ENCODE results near the gene CASQ1.

The CASQ1 gene

DNA sequence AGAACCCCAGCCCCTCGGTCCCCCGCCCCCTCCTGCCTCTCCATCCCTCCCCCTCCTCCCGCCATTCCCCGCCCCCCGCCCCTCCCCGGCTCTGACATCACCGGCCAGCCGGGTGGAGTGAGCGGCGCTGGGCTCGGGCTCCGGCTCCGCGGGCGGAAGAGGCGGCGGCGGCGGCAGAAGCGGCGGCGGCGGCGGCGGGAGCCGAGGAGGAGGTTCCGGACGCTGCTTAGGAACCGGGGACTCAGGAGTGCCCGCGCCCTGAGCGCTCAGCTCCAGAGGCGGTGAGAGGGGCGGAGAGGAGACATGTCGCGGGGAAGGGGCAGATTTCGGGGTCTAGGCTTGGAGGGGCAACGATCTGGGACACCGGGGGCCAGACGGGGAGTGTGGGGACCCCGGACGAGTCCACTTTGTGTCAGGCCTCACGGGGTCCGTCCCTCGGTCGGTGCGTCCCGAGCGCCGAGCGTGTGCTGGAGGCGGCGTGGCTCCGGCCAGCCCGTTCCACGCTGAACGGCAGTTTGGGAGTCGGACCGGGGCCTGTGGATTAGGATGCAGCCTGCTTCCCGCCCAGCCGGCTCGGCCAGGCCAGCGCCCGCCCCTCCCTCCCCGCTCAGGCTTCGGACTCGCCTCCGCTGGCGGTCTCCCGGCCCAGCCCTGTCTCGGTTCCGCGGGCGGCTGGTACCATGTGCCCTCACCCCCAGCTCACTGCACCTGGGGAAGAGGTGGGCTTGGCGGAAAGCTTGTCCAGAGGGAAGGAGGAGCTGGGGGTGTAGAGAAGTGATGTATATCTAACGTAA lies 15.1 kb downstream of the CASQ1 start, which contains the start of gene PEA15:
Gene PEA15 (plus strand): TSS at position 143 of the 794 bp plus-strand sequence. CDS start 6,161 bp downstream, outside the sequence.
- DNase-seq: peak; percentile 27 to 52

DNA sequence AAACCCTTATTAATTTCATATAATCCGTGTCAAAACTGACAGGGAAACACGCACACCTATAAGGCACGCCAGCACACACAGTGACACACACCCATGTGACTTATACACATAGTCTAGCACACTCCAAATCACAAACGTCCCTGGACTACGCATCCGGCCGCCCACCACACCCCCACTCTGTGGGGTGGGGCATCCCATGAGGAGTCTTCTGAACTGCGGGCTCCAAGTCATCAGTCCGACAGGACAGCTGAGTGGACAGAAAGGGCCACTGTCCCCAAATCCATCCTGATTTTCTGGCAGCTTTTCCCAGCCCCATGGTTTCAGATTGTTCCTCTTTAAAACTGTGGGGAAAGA lies 15.6 kb downstream of the CASQ1 start:
- no peak for DNase-seq

DNA sequence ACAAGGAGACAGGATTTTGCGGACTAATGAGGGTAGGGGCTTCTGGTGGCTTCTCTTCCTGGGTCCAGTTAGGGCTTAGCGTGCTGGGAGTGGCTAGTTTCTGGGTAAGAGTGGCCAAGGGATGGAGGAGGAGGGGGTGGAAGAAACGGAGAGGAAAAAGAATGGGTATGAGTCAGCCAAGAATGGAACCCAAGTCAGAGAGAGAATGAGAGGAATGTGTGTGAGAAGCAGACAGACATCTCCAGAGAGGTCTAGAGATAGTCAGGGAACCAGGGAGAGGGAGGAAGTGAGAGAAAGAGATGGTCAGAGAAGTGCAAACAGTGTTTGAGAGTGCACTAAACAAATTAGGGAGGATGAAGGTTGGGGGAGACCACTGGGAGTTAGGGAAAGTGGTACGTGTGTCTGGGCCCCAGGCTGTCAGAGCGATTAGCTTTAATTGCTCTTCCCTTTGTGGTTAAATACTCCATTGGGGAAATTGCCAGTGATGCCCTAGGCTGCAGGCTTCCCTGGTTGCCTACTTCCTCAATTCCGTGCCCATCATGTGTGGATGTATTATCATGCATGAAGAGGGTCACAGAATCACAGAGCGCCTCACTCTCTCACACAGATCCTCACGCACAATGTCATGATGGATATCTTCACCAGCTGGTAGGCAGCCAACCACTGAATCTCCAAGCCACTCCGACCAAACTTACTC lies 16.2 kb downstream of the CASQ1 start:
- DNase-seq: no peak

DNA sequence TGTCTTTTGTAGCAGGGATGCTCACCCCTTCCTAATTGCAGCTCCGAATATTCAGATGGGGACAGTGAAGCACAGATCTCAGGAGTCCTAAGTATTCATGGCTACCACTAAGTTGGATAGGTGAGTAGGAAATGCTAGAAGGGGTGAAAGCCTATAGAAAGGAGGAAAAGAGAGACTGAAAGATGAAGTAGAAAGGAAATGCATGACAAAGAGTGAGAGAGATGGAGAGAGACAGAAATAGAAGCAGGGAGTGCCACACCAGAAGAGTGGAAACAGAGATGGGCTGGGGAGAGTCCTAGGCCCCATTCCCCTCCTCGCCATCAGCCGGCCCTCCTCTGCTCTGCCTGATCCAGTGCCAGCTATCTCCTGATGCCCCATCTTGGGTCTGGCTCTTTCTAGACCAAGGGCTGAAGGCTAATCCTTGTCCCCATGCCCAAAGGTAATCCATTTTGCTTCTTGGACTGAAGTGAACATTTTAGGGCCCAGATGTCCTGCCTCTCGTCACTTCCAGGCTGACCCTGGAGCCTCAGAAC lies 16.8 kb downstream of the CASQ1 start:
- no peak for DNase-seq

DNA sequence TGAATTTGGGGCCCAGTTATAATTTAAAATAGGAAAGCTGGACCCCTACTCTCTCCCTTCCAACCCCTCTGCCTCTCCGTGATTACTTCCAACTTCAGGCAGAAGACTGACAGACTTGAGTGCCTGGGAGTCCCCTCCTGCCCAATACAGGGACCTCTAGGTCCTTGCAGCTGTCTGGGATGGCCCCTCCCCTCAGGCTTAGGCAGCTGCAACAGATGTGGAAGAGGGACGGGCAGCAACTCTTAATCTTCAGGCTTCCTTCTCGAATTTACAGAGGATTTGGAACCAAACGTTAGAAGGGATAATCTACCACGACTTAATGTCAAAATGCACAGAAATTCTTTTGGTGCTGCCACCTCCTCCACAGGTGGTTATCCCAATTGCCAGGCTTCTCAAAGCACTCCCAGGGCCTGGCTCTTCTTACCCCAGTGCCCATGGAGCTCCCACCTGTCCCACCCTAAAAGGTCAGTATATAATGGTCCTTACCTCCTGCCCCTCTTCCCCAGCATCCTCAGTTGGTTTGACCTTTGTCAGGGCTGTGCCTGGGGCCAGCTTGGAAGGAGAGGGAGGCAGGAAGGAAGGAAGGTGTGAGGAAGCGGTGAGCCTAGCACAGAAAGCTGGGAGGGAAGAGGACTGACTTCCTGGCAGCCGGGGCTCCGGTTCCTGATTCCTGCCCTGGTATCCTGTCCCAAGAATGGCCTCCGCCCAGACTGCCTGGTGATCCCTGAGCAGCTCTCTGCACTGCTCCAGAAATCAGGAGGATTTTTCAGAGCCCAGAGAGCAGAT lies 17.6 kb downstream of the CASQ1 start:
- no peak for DNase-seq

DNA sequence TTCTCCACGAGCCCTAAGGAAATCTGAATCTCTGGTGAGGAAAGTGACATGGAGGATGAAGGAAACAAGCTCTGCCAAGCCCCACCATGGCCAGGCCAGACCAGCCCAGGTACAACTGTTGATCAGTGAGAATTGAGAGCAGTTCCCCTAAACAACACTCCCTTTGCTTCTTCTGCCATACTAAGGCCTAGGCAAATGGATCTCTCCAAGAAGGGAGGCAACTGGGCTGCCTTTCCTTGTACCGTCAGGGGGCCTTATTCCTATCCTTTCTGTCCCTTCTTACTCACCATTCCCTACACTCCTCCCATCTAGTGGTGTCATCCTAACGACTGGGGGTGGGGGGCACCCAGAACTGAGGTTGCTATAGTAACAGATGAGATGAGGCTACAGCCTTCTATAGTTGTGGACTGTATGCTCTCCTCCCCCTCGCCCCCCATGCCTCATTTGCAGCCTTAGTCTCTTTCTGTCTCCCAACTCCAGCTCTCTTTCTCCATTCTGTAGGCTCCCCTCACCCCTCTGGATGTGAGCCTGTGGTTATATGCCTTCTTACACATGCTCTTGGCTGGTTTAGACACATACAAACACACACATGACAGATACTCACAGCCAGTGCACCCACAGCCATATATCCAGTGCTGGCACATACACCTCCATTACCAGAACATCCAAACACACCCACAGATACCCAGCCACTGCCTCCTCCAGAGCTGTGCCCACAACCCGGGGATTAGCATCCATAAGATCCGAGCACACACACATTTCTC lies 18.4 kb downstream of the CASQ1 start:
- no peak for DNase-seq

DNA sequence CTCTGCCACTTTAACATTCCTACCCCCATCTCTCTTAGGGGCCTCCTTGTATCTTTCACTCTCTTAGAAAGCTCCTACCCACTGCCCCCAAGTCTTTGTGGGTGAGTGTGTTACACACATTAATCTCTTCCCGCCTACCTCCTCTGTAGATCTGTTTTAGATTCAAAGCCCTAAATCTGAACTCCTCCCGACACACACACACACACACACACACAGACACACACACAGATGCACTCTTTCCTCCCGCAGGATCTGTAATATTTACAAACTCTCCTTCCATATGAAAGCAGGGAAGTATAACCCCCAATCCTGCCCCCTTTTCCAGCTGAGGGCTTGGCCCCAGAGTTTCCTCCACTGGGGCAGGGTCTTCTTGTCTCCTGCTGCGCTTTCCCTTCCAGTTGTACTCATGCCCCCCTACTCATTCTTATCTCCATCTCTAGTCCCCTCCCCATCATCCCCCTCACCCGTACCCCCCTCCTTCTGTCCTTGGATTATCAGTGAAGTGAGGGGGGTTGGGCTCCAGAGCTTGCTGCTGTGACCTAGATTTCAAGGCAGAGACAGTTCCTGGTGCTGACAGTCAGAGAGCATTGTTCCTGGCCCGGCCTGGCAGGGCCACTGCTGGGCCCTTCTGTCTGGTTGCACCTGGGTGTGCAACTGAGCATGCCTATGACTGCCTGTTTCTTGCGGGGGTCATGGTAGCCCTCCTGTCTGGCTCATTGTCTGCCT lies 19.1 kb downstream of the CASQ1 start:
- DNase-seq: no peak

DNA sequence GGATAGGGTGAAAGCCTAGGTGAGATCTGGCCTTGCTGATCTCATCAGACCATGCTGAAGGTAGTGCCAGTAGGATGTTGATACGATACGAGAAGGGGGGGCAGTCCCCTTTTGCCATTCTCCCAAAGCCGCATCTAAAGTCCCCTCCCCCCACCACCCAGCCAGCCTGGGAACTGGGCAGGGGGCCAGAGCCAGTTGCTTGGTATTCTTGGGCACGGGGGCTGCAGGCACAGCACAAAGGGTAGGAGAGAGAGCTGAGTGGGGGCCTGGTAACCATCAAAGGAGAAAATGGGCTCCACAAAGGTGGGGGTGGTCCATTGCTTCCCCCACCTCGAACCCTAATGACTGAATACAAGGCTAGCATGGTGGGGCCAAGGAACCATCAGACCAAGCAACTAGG lies 20.2 kb downstream of the CASQ1 start:
- DNase-seq: no peak

DNA sequence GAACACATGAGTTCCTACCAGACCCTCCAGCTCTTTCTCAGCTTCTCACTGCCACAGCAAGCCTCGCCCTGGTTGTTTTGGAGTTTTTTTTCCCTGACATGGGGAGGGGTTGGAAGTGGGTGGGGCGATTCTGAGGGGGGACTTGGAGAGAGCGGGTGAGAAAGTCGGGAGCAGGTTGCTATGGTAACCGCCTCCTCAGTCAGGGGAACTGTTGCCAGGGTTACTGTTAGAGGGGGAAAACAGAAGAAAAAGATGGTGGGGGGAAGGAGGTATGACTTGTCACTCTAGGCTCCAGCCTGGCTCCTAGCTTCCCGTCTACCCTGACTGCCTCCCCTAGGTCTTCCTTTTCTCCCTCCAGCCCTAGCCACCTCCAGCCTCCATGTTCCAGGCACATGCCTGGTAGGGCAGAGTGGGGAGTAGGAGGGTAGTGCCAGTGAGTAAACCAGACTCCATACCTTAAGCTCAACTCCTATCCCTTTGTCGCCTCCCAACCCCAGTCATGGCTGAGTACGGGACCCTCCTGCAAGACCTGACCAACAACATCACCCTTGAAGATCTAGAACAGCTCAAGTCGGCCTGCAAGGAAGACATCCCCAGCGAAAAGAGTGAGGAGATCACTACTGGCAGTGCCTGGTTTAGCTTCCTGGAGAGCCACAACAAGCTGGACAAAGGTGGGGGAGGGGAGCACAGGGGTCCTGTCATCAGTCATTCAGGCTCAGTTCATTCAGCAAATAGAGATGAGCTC lies 20.8 kb downstream of the CASQ1 start:
- DNase-seq: no peak

DNA sequence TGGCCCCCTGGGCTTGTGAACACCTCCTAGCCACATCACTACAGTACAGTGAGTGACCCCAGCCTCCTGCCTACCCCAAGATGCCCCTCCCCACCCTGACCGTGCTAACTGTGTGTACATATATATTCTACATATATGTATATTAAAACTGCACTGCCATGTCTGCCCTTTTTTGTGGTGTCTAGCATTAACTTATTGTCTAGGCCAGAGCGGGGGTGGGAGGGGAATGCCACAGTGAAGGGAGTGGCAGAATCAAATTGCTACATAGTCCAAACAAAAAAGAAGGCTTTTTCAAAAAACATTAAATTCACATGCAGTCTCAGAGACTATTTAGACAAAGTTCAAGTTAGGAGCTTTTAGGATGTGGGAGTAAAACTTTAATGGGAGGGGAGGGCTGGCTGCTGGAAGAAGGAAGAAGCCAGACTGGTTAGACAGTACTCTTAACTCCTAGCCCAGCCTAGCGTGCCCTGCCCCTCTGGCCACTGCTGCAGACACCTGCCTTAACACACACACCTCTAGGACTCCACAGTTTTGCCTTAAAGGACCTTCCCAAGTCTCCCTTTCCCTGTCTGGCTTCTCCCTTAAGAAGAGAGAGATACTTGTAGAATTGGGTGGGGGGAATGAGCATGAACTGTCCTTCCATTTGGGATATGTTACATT lies 24.2 kb downstream of the CASQ1 start:
- no peak for DNase-seq

DNA sequence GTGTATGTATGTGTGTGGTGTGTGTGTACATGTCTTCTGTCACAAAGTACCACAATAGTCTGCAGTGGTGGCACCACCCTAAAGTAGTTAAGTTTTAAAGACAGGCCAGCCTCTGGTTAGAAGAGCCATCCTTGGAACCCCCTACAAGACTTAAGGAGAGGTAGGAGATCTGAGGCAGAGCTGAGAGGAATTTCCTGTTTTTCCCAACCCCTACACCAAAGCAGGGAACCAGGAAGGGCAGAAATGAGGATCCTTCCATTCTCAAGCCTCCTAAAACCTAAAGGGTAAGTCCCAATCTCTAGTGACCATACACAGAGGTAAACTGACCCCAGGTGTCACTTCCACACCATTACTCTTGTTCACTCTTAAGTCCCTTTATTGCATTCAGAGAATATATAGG lies 25.9 kb downstream of the CASQ1 start:
- no peak for DNase-seq

DNA sequence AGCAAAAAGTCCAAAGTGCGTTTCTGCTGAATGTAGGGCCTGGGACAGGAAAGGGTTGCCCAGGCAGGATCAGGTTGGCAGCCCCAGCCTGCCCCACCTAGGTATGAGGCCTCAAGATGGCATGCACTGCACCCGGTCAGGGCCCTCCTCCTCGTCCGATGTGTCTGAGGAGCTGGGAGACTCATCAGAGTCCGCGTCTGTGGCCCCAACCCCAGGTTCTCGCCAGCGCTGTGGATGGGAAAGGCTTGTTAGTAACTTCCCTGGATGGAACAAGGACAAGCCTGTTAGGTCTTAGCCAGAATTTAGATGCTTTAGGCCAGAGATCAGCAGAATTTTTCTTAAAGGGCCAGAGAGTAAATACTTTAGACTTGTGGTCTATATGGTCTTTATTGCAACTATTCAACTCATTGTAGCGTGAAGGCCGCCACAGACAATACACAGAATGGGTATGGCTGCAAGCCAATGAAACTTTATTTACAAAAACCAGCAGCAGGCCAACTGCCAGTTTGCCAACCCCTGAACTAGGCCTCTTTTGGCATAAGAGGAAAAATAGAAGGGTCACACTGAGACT lies 27.2 kb downstream of the CASQ1 start:
- DNase-seq: no peak

DNA sequence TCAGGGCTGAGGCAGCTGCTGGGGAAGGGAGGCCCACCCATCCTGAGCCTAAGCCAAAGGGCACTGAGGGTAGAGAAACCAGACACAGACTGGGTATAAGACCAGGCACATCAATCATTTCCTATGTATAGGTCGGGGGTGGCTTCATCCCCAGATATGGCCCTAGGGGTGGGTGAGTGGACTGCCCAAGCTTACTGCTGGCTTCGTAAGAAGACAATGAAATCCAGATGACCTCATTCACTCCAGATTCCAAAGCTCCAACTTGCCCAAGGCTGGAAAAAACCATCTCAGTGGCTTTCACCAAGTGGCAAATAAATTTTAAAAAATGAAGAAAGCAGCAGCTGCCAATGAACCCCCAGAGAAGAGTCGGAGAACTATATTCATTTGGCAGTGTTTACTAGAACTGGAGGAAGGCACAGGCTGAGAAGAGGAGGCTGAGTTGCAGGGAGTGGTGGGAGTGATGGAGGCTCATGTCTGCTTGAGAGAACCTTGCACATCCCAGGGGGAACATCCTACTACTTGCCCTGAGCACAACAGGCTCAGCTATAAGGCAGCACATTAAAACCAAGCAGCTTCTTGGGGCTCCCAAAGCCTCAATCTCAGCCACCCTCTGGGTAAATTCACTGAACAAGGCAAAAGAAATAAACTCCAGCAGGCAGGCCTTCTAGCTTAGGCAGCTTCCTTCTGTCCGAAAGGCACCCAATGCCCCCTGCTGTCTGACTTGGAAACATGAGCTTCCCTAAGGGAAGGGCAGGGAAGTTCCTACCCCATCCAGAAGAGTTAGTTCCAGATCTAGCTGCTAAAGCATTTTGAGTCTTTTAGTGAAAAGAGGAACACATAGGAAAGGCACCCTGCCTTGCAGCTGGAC lies 28.9 kb downstream of the CASQ1 start:
- no peak for DNase-seq

DNA sequence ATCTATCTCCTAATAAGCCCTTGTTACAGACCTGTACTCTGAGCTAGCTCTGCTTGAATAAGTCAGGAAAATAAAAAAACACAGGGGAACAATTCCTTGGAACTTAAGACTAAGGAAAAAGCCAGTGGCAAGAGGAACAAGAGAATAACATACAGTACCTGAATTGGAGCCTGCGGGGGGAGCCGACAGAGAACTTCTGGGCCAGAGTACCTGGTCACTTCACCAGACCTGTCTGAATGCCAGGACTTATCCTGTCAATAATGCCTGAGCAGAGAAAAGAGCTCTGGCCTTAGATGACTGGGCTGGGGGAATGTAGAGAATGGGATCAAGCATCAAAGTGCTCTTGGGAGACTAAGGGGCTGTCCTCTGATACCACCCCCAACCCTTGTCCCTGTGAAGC lies 29.9 kb downstream of the CASQ1 start:
- DNase-seq: no peak

DNA sequence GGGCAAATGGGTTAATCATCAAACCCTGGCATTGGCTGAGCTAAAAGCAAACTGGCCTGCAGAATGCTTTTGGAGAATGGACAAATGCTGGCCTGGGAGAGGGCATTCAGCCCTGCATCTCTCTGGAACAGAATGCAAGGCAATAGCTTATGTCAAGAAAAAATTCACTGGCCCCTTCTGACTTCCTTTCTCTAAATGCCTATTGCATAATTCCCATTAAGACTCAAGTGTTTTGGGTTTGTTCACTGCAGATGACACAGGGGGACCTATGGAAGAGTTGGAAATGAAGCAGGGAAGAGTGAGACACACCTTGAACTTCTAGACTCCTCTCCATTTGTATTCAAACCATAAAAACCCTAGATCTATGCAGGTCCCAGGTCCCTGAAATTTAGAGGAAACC lies 30.7 kb downstream of the CASQ1 start:
- DNase-seq: no peak

DNA sequence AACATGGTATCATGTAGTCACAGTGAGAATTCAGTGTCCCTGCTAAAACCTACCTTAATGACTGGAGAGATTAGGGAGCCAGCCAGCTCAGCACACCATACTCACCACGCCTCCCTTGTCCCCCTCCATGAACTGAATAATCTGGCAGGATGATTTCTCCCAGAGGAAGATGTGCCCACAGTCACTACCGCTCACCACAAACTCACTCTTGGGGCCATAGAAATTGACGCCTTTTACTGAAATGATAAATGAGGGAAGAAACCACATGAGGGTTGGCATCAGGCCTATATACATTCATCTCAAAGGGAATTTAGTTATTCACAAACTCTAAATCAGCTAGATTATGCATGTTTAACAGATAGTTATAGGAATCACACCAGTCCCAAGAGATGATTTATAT lies 32.2 kb downstream of the CASQ1 start:
- DNase-seq: no peak

DNA sequence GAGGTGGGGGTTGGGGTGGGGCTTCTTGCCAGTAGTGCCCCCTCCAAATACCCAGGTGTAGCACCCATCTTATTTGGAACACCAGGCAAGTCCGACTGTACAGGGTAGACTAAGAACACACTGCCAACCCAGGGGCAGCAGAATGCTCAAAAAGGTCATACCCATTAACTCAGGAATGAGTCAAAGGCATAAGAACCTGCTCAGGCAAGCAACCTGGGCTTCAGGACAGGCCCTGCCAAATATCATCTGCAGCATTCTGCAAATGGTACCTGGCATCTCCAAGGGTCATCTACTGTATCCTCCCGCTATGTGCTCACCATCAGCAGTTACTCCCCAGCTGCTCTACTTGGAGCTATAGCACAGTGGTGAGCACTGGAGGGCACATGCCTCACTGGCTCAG lies 34.2 kb downstream of the CASQ1 start:
- DNase-seq: no peak

DNA sequence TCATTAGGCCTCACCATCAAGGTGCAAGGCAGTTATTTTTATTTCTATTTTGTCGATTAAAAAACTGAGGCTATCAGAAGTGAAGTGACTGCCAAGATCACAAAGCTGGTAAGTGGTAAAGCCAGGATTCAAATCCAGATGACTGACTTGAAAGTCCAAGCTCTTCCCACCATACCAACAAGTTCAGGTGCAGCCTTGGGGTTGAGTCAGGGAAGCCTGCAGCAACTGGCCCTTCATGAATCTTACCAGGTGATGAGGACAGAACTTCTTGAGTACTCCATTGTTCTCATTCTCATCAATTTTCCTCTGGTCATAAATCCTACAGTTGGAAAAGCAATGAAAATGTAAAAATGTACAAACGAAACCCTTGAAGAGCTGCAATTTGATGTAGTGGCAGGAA lies 35.0 kb downstream of the CASQ1 start:
- DNase-seq: no peak

DNA sequence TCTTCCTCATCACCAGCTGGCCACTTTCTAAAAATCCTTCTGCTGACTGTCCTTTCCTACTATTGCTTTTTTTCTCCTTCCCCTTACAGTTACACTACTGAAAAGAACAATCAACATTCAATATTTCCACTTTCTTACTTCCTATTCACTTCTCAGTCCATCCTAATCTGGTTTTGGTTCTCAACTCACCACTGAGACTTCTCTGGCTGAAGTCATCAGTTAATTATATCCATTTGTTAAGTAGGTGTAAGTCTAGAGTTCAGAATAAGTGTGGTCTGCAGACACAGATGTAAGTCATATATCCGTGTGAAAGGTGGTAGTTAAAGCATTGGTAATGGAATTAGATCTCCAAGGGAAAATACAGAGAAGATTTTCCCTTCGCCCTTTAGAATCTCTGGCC lies 36.2 kb downstream of the CASQ1 start:
- DNase-seq: no peak
